H9 (cell line): ENCODE results near the gene BNIP5. TPM values are rescaled to one million over a fixed set of nuclear protein-coding genes. Genes with fewer than 3 reads are reported as not detected.

Experiments
- DNase-seq: peaks from one replicate; pipeline ENCODE4 v3.0.0-alpha.2; 2017
- H2AFZ ChIP-seq: one replicate; pipeline ENCODE4 v1.6.1; 2013; ENCODE audit warnings: mild to moderate bottlenecking, low read length, control low read depth, moderate library complexity
- H2AK5ac ChIP-seq: 2 replicates; pipeline ENCODE4 v1.6.1; 2013; ENCODE audit warnings: low read length, control low read depth, mixed read lengths; ENCODE audit not compliant: insufficient read length
- H2BK120ac ChIP-seq: one replicate; pipeline ENCODE4 v1.6.1; 2013; ENCODE audit warnings: low read depth, mild to moderate bottlenecking, low read length, control low read depth, inconsistent platforms; ENCODE audit not compliant: poor library complexity, severe bottlenecking
- H2BK12ac ChIP-seq: 2 replicates; pipeline ENCODE4 v1.6.1; 2013; ENCODE audit warnings: low read length, control low read depth, mixed read lengths, low read depth; ENCODE audit not compliant: insufficient read length
- H2BK15ac ChIP-seq: 2 replicates; pipeline ENCODE4 v1.6.1; 2013; ENCODE audit warnings: low read depth, low read length, control low read depth
- H2BK20ac ChIP-seq: one replicate; pipeline ENCODE4 v1.6.1; 2013; ENCODE audit warnings: low read depth, mild to moderate bottlenecking, low read length, control low read depth, inconsistent platforms; ENCODE audit not compliant: poor library complexity, severe bottlenecking
- H2BK5ac ChIP-seq: 2 replicates; pipeline ENCODE4 v1.6.1; 2013; ENCODE audit warnings: low read length, control low read depth, mixed read lengths; ENCODE audit not compliant: insufficient read length
- H3K14ac ChIP-seq: 2 replicates; pipeline ENCODE4 v1.6.1; 2013; ENCODE audit warnings: low read length, control low read depth; ENCODE audit not compliant: insufficient read depth
- H3K18ac ChIP-seq: 2 replicates; pipeline ENCODE4 v1.6.1; 2013; ENCODE audit warnings: low read depth, mild to moderate bottlenecking, mixed read lengths, low read length, control low read depth; ENCODE audit not compliant: insufficient read length
- H3K23ac ChIP-seq: 2 replicates; pipeline ENCODE4 v1.6.1; 2013; ENCODE audit warnings: low read length, control low read depth, mixed read lengths, low read depth; ENCODE audit not compliant: insufficient read length
- H3K23me2 ChIP-seq: 2 replicates; pipeline ENCODE4 v1.6.1; 2013; ENCODE audit warnings: low read depth, mild to moderate bottlenecking, mixed read lengths, low read length, control low read depth; ENCODE audit not compliant: insufficient read length, poor library complexity, severe bottlenecking
- H3K27ac ChIP-seq: 2 replicates; pipeline ENCODE4 v1.5.1; 2013; ENCODE audit warnings: low read length, control low read depth, mixed read lengths, low read depth; ENCODE audit not compliant: insufficient read length
- H3K27me3 ChIP-seq: 2 replicates; pipeline ENCODE4 v1.6.1; 2013; ENCODE audit warnings: low read length, control low read depth, inconsistent platforms; ENCODE audit not compliant: insufficient read depth
- H3K4ac ChIP-seq: 2 replicates; pipeline ENCODE4 v1.6.1; 2013; ENCODE audit warnings: low read depth, mild to moderate bottlenecking, control low read depth, inconsistent platforms, low read length, moderate library complexity
- H3K4me1 ChIP-seq: 2 replicates; pipeline ENCODE4 v1.6.1; 2013; ENCODE audit warnings: low read length, control low read depth, inconsistent platforms; ENCODE audit not compliant: insufficient read depth
- H3K4me2 ChIP-seq: 2 replicates; pipeline ENCODE4 v1.6.1; 2013; ENCODE audit warnings: low read length, control low read depth, mixed read lengths; ENCODE audit not compliant: insufficient read length, insufficient read depth
- H3K56ac ChIP-seq: 2 replicates; pipeline ENCODE4 v1.6.1; 2013; ENCODE audit warnings: low read depth, mild to moderate bottlenecking, mixed read lengths, low read length, control low read depth; ENCODE audit not compliant: insufficient read length
- H3K79me1 ChIP-seq: 2 replicates; pipeline ENCODE4 v1.6.1; 2013; ENCODE audit warnings: low read depth, mild to moderate bottlenecking, moderate library complexity, low read length, control low read depth, inconsistent platforms; ENCODE audit not compliant: insufficient read depth, poor library complexity, severe bottlenecking
- H3K79me2 ChIP-seq: 2 replicates; pipeline ENCODE4 v1.6.1; 2013; ENCODE audit warnings: low read length, control low read depth, inconsistent platforms; ENCODE audit not compliant: insufficient read depth
- H3K9ac ChIP-seq: 2 replicates; pipeline ENCODE4 v1.6.1; 2013; ENCODE audit warnings: low read length, control low read depth, mixed read lengths; ENCODE audit not compliant: insufficient read length; ENCODE audit errors: extremely low read depth
- H3K9me3 ChIP-seq: one replicate; pipeline ENCODE4 v1.6.1; 2013; ENCODE audit warnings: low read depth, low read length, inconsistent platforms; ENCODE audit not compliant: control insufficient read depth
- H3T11ph ChIP-seq: one replicate; pipeline ENCODE4 v1.6.1; 2013; ENCODE audit warnings: mild to moderate bottlenecking, low read length, control low read depth, inconsistent platforms
- H4K20me1 ChIP-seq: one replicate; pipeline ENCODE4 v1.6.1; 2013; ENCODE audit not compliant: control insufficient read depth, insufficient read length, insufficient read depth
- H4K5ac ChIP-seq: 2 replicates; pipeline ENCODE4 v1.6.1; 2013; ENCODE audit warnings: low read depth, mild to moderate bottlenecking, mixed read lengths, low read length, control low read depth; ENCODE audit not compliant: insufficient read length
- H4K8ac ChIP-seq: replicated peaks from 2 replicates; pipeline ENCODE4 v1.6.1; 2013; ENCODE audit warnings: low read length, control low read depth, mixed read lengths, low read depth; ENCODE audit not compliant: insufficient read length
- H4K91ac ChIP-seq: 2 replicates; pipeline ENCODE4 v1.6.1; 2013; ENCODE audit warnings: low read depth, mild to moderate bottlenecking, moderate library complexity, mixed read lengths, low read length, control low read depth; ENCODE audit not compliant: insufficient read length
- H3K27ac Mint-ChIP-seq, 3 experiments: 2 replicates in 2 of 3; 3 replicates in 1 of 3; pipeline ENCODE4 v1.8.0; 2020 to 2021; ENCODE audit warnings: mixed read lengths in 3 of 3, mild to moderate bottlenecking in 1 of 3, moderate library complexity in 1 of 3
- H3K27me3 Mint-ChIP-seq: 2 replicates; pipeline ENCODE4 v1.8.0; 2021; ENCODE audit warnings: low read depth, mild to moderate bottlenecking, moderate library complexity, mixed read lengths
- H3K36me3 Mint-ChIP-seq, 3 experiments: 2 replicates in 2 of 3; 3 replicates in 1 of 3; pipeline ENCODE4 v1.8.0; 2020 to 2021; ENCODE audit warnings: low read depth in 3 of 3, mixed read lengths in 3 of 3; ENCODE audit not compliant: insufficient read depth in 1 of 3
- H3K4me1 Mint-ChIP-seq, 2 experiments: 2 replicates each; pipeline ENCODE4 v1.8.0; 2020; ENCODE audit warnings: mixed read lengths in 2 of 2
- H3K4me3 Mint-ChIP-seq, 2 experiments: 2 replicates in 1 of 2; 3 replicates in 1 of 2; pipeline ENCODE4 v1.8.0; 2020 to 2021; ENCODE audit warnings: mild to moderate bottlenecking in 2 of 2, mixed read lengths in 2 of 2, moderate library complexity in 1 of 2
- H3K9me3 Mint-ChIP-seq, 2 experiments: 2 replicates in 1 of 2; 3 replicates in 1 of 2; pipeline ENCODE4 v1.8.0; 2020; ENCODE audit warnings: mild to moderate bottlenecking in 2 of 2, mixed read lengths in 2 of 2, moderate library complexity in 1 of 2
- CTCF ChIP-seq: fragments of 200-600 bp; sonication (generic); conservative IDR thresholded peaks from 3 replicates; pipeline ENCODE4 v1.8.0; 2021; ENCODE audit warnings: antibody characterized with exemption, mild to moderate bottlenecking
- WGBS: extraction: QIAGEN DNeasy Blood & Tissue Kit; methylation state at CpG from one replicate; pipeline ENCODE4 v1.1.7; 2013; ENCODE audit warnings: missing lambda C conversion rate, low lambda C conversion rate, mixed read lengths; ENCODE audit not compliant: insufficient read length; ENCODE audit errors: extremely low coverage; 5-methylcytosine and 5-hydroxymethylcytosine counted together
- total RNA-seq: library from RNA; stranded (reverse); gene quantifications from 2 replicates; pipeline ENCODE4 v1.2.1, GENCODE V29; 2021

The BNIP5 gene
- total RNA-seq, 1 experiment from 2014 or later, result not detected

GRCh38 chr6:36326356-36326995 is 10.2 kb downstream of the BNIP5 start:
- Histone ChIP-seq H3K23ac (no peak overlapping the region), H4K91ac (no peak overlapping the region), H2AK5ac (no peak overlapping the region), H3K18ac (no peak overlapping the region), H3K9ac (no peak overlapping the region), H3T11ph (no peak overlapping the region), H3K27ac (no peak overlapping the region), H3K4me1 (no peaks in the 10 kb centered on the region), H3K4me2 (no peak overlapping the region), H3K14ac (no peak overlapping the region), H3K79me1 (no peaks in the 10 kb centered on the region), H2AFZ (no peak overlapping the region), H3K79me2 (no peaks in the 10 kb centered on the region), H3K4ac (no peak overlapping the region), H4K8ac (no peak overlapping the region), H4K5ac (no peak overlapping the region), H3K9me3 (no peaks in the 10 kb centered on the region), H3K23me2 (no peaks in the 10 kb centered on the region), H2BK120ac (no peak overlapping the region), H3K56ac (no peak overlapping the region), H4K20me1 (no peaks in the 10 kb centered on the region), H2BK12ac (no peak overlapping the region), H2BK15ac (no peak overlapping the region; the same call in 1 of the 2 replicates), H2BK20ac (no peak overlapping the region), H3K27me3 (no peaks in the 10 kb centered on the region), H2BK5ac (no peak overlapping the region)
- H3K4me1 Mint-ChIP-seq, result peaks cover 26 to 42% of the 10 kb centered on the region in 2 experiments
- WGBS, result no CpG with 5 or more reads among the region's 7 CpGs
- DNase-seq, result no peak
- no peaks in the 10 kb centered on the region; a peak in 1 of 5 replicates for H3K9me3 Mint-ChIP-seq
- no peaks in the 10 kb centered on the region for H3K36me3 Mint-ChIP-seq
- no peak overlapping the region for H3K4me3 Mint-ChIP-seq
- TF ChIP-seq CTCF, result no peak
- no peak overlapping the region for H3K27ac Mint-ChIP-seq
- peaks cover 4% of the 10 kb centered on the region for H3K27me3 Mint-ChIP-seq
